A673 (cell line): ENCODE results near the gene TET1. TPM values are rescaled to one million over a fixed set of nuclear protein-coding genes. Genes with fewer than 3 reads are reported as not detected.
A peak's percentile ranks its signal among the peaks of the same experiment; 100 is the strongest.
"Not testable (repeated sequence)": the region's sequence is repeated elsewhere in the genome, so short reads cannot be mapped to it uniquely, and the experiment has no call there.

Experiments
- Bru-seq: library from RNA; stranded (reverse); fragments of 400-500 nt; gene quantifications from one replicate; lab custom pipeline; 2021; lab: Mats Ljungman, UMichigan
- BruChase-seq, 2 experiments: library from RNA; stranded (reverse); fragments of 400-500 nt; gene quantifications; one replicate each; lab custom pipeline; 2021; lab: Mats Ljungman, UMichigan
- BruUV-seq: library from RNA; stranded (reverse); fragments of 400-500 nt; replicated peaks from 2 replicates; lab custom pipeline; 2021; lab: Mats Ljungman, UMichigan
- CTCF ChIA-PET: fragments of 300-600 bp; sonication (Branson Sonifier 250); formaldehyde crosslinking; loops from one replicate; lab custom pipeline; 2022; ENCODE audit warnings: antibody characterized with exemption; lab: Charles Lee
- POLR2A ChIA-PET: fragments of 300-600 bp; sonication (Branson Sonifier 250); formaldehyde crosslinking; loops from one replicate; lab custom pipeline; 2022; ENCODE audit warnings: antibody characterized with exemption; ENCODE audit not compliant: low non-redundant PET; lab: Charles Lee
- DNase-seq: peaks from one replicate; pipeline ENCODE4 v3.0.0-alpha.2; 2015; ENCODE audit warnings: low spot score
- H3K27ac ChIP-seq: fragments of 200-600 bp; sonication (generic); 2 replicates; pipeline ENCODE4 v1.5.1; 2016; ENCODE audit warnings: mixed run types, low read depth, mild to moderate bottlenecking, mixed read lengths, antibody characterized with exemption, low read length; ENCODE audit not compliant: poor library complexity, severe bottlenecking
- H3K27me3 ChIP-seq: fragments of 200-600 bp; sonication (generic); replicated peaks from 2 replicates; pipeline ENCODE4 v1.6.1; 2017; ENCODE audit warnings: mixed run types, low read depth, mild to moderate bottlenecking, mixed read lengths, antibody characterized with exemption, low read length; ENCODE audit not compliant: insufficient read depth, poor library complexity
- H3K36me3 ChIP-seq: fragments of 200-600 bp; sonication (generic); 2 replicates; pipeline ENCODE4 v1.6.1; 2016; ENCODE audit warnings: mixed run types, mild to moderate bottlenecking, mixed read lengths, antibody characterized with exemption, low read length; ENCODE audit not compliant: insufficient read depth, poor library complexity, severe bottlenecking
- H3K4me1 ChIP-seq: fragments of 200-600 bp; sonication (generic); 2 replicates; pipeline ENCODE4 v1.6.1; 2017; ENCODE audit warnings: mixed run types, mild to moderate bottlenecking, mixed read lengths, antibody characterized with exemption, low read length; ENCODE audit not compliant: insufficient read depth, poor library complexity, severe bottlenecking
- H3K4me3 ChIP-seq: fragments of 200-600 bp; sonication (generic); 2 replicates; pipeline ENCODE4 v1.5.1; 2016; ENCODE audit warnings: low read depth, mixed run types, mild to moderate bottlenecking, mixed read lengths, low read length; ENCODE audit not compliant: poor library complexity, severe bottlenecking
- H3K9me3 ChIP-seq: fragments of 200-600 bp; sonication (generic); 2 replicates; pipeline ENCODE4 v1.6.1; 2016; ENCODE audit warnings: mixed run types, low read depth, mild to moderate bottlenecking, mixed read lengths, antibody characterized with exemption, low read length; ENCODE audit not compliant: poor library complexity, severe bottlenecking
- EZH2 ChIP-seq: fragments of 200-600 bp; sonication (generic); IDR thresholded peaks from 2 replicates; pipeline ENCODE4 v1.6.1; 2017; ENCODE audit warnings: borderline replicate concordance, low read depth, mild to moderate bottlenecking, mixed read lengths, antibody characterized with exemption, low read length; ENCODE audit not compliant: poor library complexity, severe bottlenecking
- intact Hi-C: fragments of 100-400 bp; cut with micrococcal nuclease; formaldehyde crosslinking; loops from one replicate; pipeline ENCODE4 v1.10.0; 2022; ENCODE audit not compliant: unreplicated experiment
- long read RNA-seq: library from polyadenylated mRNA; stranded (forward); transcript quantifications from one replicate; pipeline ENCODE4 v2.0.0, GENCODE V29; 2022
- total RNA-seq: library from RNA; stranded (reverse); gene quantifications from 2 replicates; pipeline ENCODE4 v1.2.3, GENCODE V29; 2021
- TF ChIP-seq, protein P1 (sequence below): fragments of 300-800, 200-600 bp; sonication (generic); conservative IDR thresholded peaks from 2 replicates; pipeline ENCODE4 v1.5.1; 2017; ENCODE audit warnings: low read depth, mild to moderate bottlenecking, antibody characterized with exemption, low read length, moderate library complexity, mixed read lengths

TET1 gene
- total RNA-seq (15.2 and 17.4 TPM in 2 replicates), Bru-seq, nascent RNA (percentile 82 among the genes with signal in this experiment), BruChase-seq, experiment 1, labeled RNA remaining after a 2-hour chase (percentile 83 among the genes with signal in this experiment), BruChase-seq, experiment 2, labeled RNA remaining after a 6-hour chase (percentile 79 among the genes with signal in this experiment)
- long read RNA-seq, partial matches to known transcripts = 2 of 6 reads
- long read RNA-seq, other reads (novel, unspliced or antisense) = 4 of 6 reads

DNA sequence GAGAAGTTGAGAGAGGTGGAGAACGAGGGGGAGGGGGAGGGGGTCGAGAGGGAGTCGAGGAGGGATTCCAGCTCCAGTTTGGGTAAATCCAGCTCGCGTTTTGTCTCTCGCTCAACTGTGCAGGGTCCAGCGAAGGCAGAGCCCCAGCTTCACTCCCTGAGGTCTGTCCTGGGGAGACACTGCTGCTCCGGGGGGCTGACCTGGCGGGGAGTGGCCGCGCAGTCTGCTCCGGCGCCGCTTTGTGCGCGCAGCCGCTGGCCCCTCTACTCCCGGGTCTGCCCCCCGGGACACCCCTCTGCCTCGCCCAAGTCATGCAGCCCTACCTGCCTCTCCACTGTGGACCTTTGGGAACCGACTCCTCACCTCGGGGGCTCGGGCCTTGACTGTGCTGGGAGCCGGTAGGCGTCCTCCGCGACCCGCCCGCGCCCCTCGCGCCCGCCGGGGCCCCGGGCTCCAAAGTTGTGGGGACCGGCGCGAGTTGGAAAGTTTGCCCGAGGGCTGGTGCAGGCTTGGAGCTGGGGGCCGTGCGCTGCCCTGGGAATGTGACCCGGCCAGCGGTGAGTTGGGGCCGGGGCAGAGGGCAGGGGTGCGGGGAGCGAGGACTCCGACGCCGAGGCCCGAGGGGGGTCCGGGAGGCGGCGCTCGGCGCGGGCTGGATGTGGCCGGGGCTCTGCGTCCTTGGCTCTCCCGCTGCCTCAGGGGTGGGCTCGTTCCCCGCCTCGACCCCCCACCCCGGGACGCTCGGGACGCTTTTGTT, at the start of gene TET1:
Gene TET1, plus strand, starts transcription at position 152 of the 757 bp plus-strand sequence. CDS start 12,002 bp downstream, outside the sequence.
- no peaks in the 10 kb centered on the region for H3K27me3 ChIP-seq
- intact Hi-C loops = loop anchor here (1.0 to 5.0 kb wide), 2 partner anchors 40 to 162 kb away; partner anchors contain the start of gene CCAR1
- POLR2A ChIA-PET = no interaction called here

DNA sequence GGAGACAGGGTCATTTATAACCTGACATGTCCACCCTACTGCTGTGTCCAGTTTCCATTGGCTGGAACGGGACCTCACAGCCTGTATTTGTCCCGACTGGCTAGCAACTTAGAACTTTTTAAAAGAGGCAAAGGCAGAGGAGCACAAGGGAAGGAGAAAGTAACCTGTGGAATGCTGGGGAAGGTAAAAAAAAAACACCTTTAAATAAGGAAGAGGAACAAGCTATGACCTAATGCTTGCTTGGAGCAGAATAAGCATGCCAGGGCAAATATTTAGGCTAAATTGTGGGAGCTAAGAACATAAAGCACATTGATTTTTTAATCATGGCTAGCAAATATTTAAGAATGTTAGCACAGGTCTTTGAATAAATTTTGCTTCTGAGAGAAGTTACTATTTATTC, 43.9 kb upstream of the TET1 start:
- BruUV-seq, H3K27me3 ChIP-seq, intact Hi-C loops, H3K4me1 ChIP-seq, H3K36me3 ChIP-seq, H3K27ac ChIP-seq, H3K4me3 ChIP-seq, H3K9me3 ChIP-seq, DNase-seq, CTCF ChIA-PET, POLR2A ChIA-PET: not testable (repeated sequence)

More for the DNA sequence above, at the start of gene TET1:
- Histone ChIP-seq H3K27ac (peak within 1 kb of the TSS; percentile 88), H3K4me1 (peaks cover 12% of the 10 kb centered on the region), H3K9me3 (no peaks in the 10 kb centered on the region), H3K36me3 (no peaks in the 10 kb centered on the region), H3K4me3 (peak within 1 kb of the TSS; percentile 80)
- DNase-seq = peak; percentile 78
- no TSS peak for BruUV-seq
- CTCF ChIA-PET = interaction anchor here (1.4 kb wide), 1 partner anchor 9 kb away, joined by 6 read pairs; no protein-coding TSS in a partner anchor
- TF ChIP-seq EZH2 = no peak
- TF ChIP-seq, protein P1, sequence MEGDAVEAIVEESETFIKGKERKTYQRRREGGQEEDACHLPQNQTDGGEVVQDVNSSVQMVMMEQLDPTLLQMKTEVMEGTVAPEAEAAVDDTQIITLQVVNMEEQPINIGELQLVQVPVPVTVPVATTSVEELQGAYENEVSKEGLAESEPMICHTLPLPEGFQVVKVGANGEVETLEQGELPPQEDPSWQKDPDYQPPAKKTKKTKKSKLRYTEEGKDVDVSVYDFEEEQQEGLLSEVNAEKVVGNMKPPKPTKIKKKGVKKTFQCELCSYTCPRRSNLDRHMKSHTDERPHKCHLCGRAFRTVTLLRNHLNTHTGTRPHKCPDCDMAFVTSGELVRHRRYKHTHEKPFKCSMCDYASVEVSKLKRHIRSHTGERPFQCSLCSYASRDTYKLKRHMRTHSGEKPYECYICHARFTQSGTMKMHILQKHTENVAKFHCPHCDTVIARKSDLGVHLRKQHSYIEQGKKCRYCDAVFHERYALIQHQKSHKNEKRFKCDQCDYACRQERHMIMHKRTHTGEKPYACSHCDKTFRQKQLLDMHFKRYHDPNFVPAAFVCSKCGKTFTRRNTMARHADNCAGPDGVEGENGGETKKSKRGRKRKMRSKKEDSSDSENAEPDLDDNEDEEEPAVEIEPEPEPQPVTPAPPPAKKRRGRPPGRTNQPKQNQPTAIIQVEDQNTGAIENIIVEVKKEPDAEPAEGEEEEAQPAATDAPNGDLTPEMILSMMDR = no peak

DNA sequence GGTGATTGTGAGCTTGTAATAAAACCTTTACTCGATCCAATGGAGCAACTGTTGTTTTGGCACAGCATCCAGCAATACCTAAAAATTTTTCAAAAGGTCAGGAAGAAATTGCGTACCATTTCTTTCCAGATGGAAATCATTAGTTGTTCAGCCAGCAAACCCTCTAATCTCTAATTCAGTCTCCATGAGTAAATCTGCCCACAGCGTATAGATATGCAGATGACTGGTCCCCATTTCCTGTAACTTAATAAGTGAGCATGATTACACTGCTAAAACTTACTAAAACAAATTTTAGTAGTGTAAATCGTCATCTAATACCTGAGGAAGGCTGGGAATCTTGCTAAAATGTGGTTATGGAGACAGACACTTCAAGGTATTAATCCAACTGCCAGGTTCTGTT, 43.4 kb upstream of the TET1 start:
- TF ChIP-seq EZH2 = no peak
- TF ChIP-seq, protein P1 = no peak
- no TSS peak for BruUV-seq
- H3K4me3 ChIP-seq = no peak overlapping the region
- no peaks in the 10 kb centered on the region for H3K27me3 ChIP-seq
- peak; percentile 25 for DNase-seq
- H3K27ac ChIP-seq = no peak overlapping the region
- no peaks in the 10 kb centered on the region for H3K9me3 ChIP-seq
- ChIA-PET CTCF (no interaction called here), POLR2A (no interaction called here)
- H3K4me1 ChIP-seq = peaks cover 8% of the 10 kb centered on the region
- intact Hi-C loops = no loop called here
- H3K36me3 ChIP-seq = no peaks in the 10 kb centered on the region
